Stomach (tissue), 9 donors: ENCODE results near the gene SBF2. TPM values are rescaled to one million over a fixed set of nuclear protein-coding genes. Genes with fewer than 3 reads are reported as not detected.
"Not testable (repeated sequence)": the region's sequence is repeated elsewhere in the genome, so short reads cannot be mapped to it uniquely, and the experiment has no call there.

Source experiments
- DNase-seq, 2 donors: peaks; one replicate each; pipeline versions ENCODE4 v3.0.0 to v3.0.0-alpha.2; 2013 to 2019
- H3K27ac ChIP-seq, 5 donors: fragments of 200-600 bp in 4 of 5; sonication (generic) in 4 of 5; one replicate each; pipeline ENCODE4 v1.5.1; 2013 to 2019; ENCODE audit warnings: mild to moderate bottlenecking in 1 of 5, moderate library complexity in 1 of 5
- H3K27me3 ChIP-seq, 3 donors: fragments of 200-600 bp; sonication (generic); one replicate each; pipeline ENCODE4 v1.5.1; 2017 to 2019; ENCODE audit warnings: mixed run types in 1 of 3
- H3K36me3 ChIP-seq, 4 donors: fragments of 200-600 bp; sonication (generic); 1 replicate in 3 of 4; 2 replicates in 1 of 4; pipeline ENCODE4 v1.5.1; 2016 to 2019
- H3K4me1 ChIP-seq, 4 donors: fragments of 200-600 bp; sonication (generic); one replicate each; pipeline ENCODE4 v1.5.1; 2016 to 2019
- H3K4me3 ChIP-seq, 4 donors: fragments of 200-600 bp; sonication (generic) in 3 of 4; one replicate each; pipeline ENCODE4 v1.5.1; 2016 to 2019; ENCODE audit warnings: mild to moderate bottlenecking in 1 of 4
- H3K9me3 ChIP-seq, 4 donors: fragments of 200-600 bp; sonication (generic); one replicate each; pipeline ENCODE4 v1.5.1; 2016 to 2019
- EP300 ChIP-seq: sonication (generic); formaldehyde crosslinking; IDR thresholded peaks from one replicate; pipeline ENCODE4 v1.6.1; 2017; ENCODE audit warnings: antibody characterized with exemption
- POLR2A ChIP-seq, 4 donors: fragments of 450-650 bp; IDR thresholded peaks; one replicate each; pipeline ENCODE4 v1.6.1; 2016; ENCODE audit warnings: antibody characterized with exemption in 4 of 4, control low read depth in 2 of 4, mild to moderate bottlenecking in 1 of 4, moderate library complexity in 1 of 4
- POLR2AphosphoS5 ChIP-seq, 3 donors: sonication (generic); formaldehyde crosslinking; IDR thresholded peaks; one replicate each; pipeline ENCODE4 v1.6.1; 2016; ENCODE audit warnings: antibody characterized with exemption in 3 of 3
- WGBS, 5 donors: extraction: QIAGEN DNeasy Blood & Tissue Kit in 3 of 5; methylation state at CpG; one replicate each; pipeline versions ENCODE4 v1.1.5 to v1.1.7; 2013 to 2018; 5-methylcytosine and 5-hydroxymethylcytosine counted together
- intact Hi-C: fragments of 100-400 bp; cut with DNase I; formaldehyde crosslinking; loops from one replicate; pipeline ENCODE4 v1.15.1; 2023; ENCODE audit warnings: low total_unique reads
- polyA plus RNA-seq, 3 donors: library from polyadenylated mRNA; stranded (reverse); fragments of 200-250 nt; gene quantifications; one replicate each; pipeline ENCODE4 v1.2.3, GENCODE V29; 2013
- total RNA-seq, 5 donors: library from RNA; depleted of rRNA; stranded (reverse); fragments of >200 nt; gene quantifications; one replicate each; pipeline versions ENCODE4 v1.1.0 to v1.2.3, GENCODE V29; 2014 to 2016
- TF ChIP-seq, protein P1 (sequence below), 7 experiments: fragments of 450-650 bp in 4 of 7; fragments of 200-600 bp in 3 of 7; sonication (generic) in 3 of 7; IDR thresholded peaks; one replicate each; pipeline ENCODE4 v1.5.1; 2016 to 2019; ENCODE audit warnings: antibody characterized with exemption in 7 of 7, control low read depth in 2 of 7, mild to moderate bottlenecking in 1 of 7
- donor health status: healthy with polysubstance abuse.
- donor health status: Bipolar disorder and iron deficiency.
- donor health status: healthy.

Gene SBF2
- total and polyA plus RNA-seq, 8 donors, result 8.6 to 260 (median 37.2) TPM

DNA sequence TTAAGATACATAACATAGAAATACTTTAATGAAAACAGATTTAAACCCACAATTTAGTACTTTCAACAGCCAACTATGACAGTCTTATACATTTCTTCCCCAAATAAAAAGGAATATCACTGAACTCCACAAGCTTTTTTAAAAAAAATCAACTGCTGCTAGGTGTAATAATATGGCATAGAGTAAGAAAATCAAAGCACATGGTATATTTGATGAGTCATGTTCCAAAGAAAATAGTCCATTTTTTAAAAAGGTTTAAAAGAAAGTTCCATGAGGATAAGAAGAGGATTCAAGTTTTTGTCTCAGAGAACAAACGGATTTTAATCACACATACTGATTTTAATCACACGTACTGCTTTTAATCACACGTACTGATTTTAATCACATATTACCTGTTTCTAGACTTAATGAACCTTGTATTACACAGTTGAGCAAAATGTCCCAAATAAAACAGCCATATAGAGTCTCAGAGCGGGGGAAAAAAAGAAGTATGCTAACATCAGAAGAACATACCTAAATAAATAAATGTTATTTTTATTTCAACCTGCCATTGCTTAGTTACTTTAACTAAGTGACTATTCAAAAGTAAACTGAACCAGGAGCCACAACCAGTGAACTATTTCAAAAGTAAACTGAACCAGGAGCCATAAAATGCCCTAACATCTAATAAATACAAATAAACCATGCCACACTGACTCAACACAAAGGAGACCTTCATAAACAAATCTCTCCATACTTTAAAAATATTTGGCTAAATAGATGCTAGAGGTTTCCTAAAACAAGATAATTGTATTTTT lies 198.4 kb downstream of the SBF2 start:
- Histone ChIP-seq H3K36me3 (peaks cover 0 to 7% (median 5%) of the 10 kb centered on the region in 4 donors), H3K9me3 (peaks cover 0 to 29% (median 23%) of the 10 kb centered on the region in 4 donors), H3K4me3 (no peak overlapping the region), H3K4me1 (peaks cover 0 to 11% (median 2%) of the 10 kb centered on the region in 4 donors), H3K27me3 (no peaks in the 10 kb centered on the region), H3K27ac (no peak overlapping the region)
- DNase-seq, result no peak
- WGBS, 5 donors, result 82 to 88% (median 86%) methylated on average over 4 of the region's 4 CpGs
- no peak for TF ChIP-seq POLR2A (IDR thresholded peaks at IDR 0.05)
- no peak for TF ChIP-seq EP300
- TF ChIP-seq, protein P1, sequence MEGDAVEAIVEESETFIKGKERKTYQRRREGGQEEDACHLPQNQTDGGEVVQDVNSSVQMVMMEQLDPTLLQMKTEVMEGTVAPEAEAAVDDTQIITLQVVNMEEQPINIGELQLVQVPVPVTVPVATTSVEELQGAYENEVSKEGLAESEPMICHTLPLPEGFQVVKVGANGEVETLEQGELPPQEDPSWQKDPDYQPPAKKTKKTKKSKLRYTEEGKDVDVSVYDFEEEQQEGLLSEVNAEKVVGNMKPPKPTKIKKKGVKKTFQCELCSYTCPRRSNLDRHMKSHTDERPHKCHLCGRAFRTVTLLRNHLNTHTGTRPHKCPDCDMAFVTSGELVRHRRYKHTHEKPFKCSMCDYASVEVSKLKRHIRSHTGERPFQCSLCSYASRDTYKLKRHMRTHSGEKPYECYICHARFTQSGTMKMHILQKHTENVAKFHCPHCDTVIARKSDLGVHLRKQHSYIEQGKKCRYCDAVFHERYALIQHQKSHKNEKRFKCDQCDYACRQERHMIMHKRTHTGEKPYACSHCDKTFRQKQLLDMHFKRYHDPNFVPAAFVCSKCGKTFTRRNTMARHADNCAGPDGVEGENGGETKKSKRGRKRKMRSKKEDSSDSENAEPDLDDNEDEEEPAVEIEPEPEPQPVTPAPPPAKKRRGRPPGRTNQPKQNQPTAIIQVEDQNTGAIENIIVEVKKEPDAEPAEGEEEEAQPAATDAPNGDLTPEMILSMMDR (IDR thresholded peaks at IDR 0.05), result no peak
- TF ChIP-seq POLR2AphosphoS5 (IDR thresholded peaks at IDR 0.05), result no peak
- intact Hi-C loops, result no loop called here

DNA sequence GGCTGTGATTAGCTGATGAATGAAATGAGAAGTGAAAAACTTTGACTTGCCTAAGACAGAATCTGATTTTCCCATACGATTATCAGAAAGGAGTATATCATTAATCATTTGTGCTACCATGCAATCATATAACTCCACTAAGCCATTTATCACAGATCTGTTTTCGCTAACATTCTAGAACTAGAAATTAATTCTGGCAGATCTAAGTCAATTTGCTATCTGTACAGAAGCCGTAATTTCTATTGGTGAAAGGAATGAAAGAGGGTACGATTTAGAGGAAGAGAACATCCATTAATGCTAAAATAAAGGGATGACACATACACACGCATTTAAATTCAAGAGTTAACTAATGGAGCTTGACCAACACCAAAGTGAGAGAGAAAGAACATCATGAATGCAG lies 201.6 kb downstream of the SBF2 start:
- TF ChIP-seq POLR2AphosphoS5 (IDR thresholded peaks at IDR 0.05) (no peak), EP300 (no peak), POLR2A (IDR thresholded peaks at IDR 0.05) (no peak)
- TF ChIP-seq, protein P1 (IDR thresholded peaks at IDR 0.05), result no peak
- WGBS, 5 donors, result 88 to 95% (median 92%) methylated on average over 5 of the region's 5 CpGs
- H3K27me3 ChIP-seq, result no peaks in the 10 kb centered on the region

DNA sequence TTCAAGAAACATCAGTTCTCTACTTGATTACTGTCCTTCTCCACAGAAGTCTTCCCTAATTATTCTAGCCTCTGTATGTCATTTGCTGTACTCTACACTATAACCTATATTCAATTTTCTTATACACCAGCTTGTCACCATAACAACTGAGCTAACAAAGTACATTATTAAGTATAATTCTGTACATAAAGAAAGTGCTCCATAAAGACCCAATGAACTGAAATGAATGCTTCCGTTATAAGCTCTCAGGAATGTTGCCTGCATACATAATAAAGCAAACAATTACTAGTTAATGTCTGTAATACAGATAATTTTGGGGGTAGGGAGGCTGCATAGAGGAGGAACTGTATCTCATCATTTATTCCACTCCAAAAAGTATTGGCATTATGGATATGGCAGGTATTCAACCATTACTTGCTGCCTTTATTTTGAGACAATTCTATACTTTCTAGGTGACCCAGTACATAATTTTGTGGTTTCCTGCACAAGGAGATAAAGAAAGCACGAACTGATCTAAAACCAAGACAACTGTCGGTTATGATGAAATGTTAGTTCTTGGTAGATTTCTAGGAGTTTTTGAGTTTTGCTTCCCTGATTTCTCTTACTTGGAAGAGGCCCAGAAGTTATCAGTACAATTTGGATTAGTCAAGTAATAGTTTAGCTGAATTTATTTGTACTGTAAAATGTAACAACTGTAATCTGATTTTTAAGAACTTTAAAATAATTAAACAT lies 202.5 kb downstream of the SBF2 start:
- Histone ChIP-seq H3K4me1 (peaks cover 0 to 25% (median 17%) of the 10 kb centered on the region in 4 donors), H3K36me3 (no peaks in the 10 kb centered on the region), H3K27me3 (no peaks in the 10 kb centered on the region), H3K27ac (no peak overlapping the region), H3K9me3 (no peaks in the 10 kb centered on the region), H3K4me3 (no peak overlapping the region)
- DNase-seq, result no peak
- 42 to 60% (median 49%) methylated on average over 3 of the region's 3 CpGs for WGBS, 5 donors
- intact Hi-C loops, result no loop called here
- TF ChIP-seq POLR2AphosphoS5 (IDR thresholded peaks at IDR 0.05), result no peak
- TF ChIP-seq, protein P1 (IDR thresholded peaks at IDR 0.05), result no peak
- TF ChIP-seq EP300, result no peak
- no peak for TF ChIP-seq POLR2A (IDR thresholded peaks at IDR 0.05)

More for the DNA sequence above, 201.6 kb downstream of the SBF2 start:
- Histone ChIP-seq H3K9me3 (no peaks in the 10 kb centered on the region), H3K27ac (no peak overlapping the region), H3K4me3 (no peak overlapping the region), H3K4me1 (peaks cover 0 to 15% (median 8%) of the 10 kb centered on the region in 4 donors), H3K36me3 (no peaks in the 10 kb centered on the region)
- intact Hi-C loops, result no loop called here
- DNase-seq, result no peak

DNA sequence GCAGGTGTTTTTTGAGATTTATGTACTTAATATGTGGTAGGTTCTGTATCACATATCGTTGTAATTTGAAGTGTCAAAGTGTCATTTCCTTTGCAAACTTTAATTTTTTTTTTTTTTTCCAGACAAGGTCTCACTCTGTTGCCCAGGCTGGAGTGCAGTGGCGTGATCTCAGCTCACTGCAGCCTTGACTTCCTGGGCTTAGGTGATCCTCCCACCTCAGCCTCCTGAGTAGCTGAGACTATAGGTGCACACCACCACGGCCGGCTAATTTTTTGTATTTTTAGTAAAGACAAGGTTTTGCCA lies 206.1 kb downstream of the SBF2 start:
- 57 to 88% (median 65%) methylated on average over 4 of the region's 4 CpGs for WGBS, 5 donors
- H3K27me3 ChIP-seq, H3K9me3 ChIP-seq, DNase-seq, intact Hi-C loops, H3K27ac ChIP-seq, H3K36me3 ChIP-seq, H3K4me3 ChIP-seq: not testable (repeated sequence)
- H3K4me1 ChIP-seq, result peaks cover 0 to 26% (median 16%) of the 10 kb centered on the region in 4 donors
